Measurements from ENCODE around the gene FGF19. TPM values are rescaled to one million over a fixed set of nuclear protein-coding genes. Genes with fewer than 3 reads are reported as not detected.

The FGF19 gene
- total and polyA plus RNA-seq, 2 donors (not counting 1 experiment from before 2014, with no cell fraction given) = not detected

DNA sequence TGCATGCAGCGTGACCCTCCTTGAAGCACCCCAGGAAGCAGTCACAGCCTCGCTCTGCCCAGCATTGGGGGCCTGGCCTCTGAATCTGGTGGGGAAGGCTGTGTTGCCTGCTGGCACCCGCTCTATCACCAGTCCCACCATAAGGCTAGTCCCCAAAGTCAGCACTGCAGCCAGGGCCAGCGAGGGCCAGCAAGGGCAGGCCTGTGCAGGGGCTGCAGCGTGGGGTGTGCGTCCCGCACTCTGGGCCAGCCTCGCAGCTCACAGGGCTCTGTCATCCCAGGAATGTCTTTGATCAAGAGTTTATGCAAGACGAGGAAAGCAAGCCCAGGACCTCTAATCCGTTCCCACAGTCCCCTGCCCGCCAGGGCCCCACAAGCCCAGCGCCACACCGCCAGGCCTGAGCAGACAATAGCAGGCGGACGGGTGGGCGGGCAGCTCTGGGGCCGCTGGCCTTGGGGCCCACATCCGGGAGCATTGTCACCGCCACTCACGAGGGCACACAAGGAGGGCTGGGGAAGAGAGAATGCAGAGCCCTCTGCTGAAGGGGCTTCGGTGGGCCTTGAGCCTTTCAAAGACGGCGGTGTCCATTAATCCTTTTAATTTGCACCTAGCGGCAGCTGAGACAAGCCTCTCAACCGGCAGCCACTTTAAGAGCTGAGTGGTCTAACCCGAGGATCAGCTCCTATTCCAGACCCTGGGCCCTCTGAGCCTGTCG, 45.8 kb downstream of the FGF19 start:
- no peaks in the 10 kb centered on the region for H3K79me2 ChIP-seq (ENCODE audit: control insufficient read depth, insufficient read depth, low read length)
- 88% methylated on average over 27 of the region's 27 CpGs for WGBS (ENCODE audit: insufficient coverage)
- H3K4me2 ChIP-seq (replicated peaks; ENCODE audit: low read depth, low read length, poor library complexity, severe bottlenecking) = no peak overlapping the region
- no peak overlapping the region for H2AFZ ChIP-seq (ENCODE audit: insufficient read depth, low read depth, low read length, poor library complexity, severe bottlenecking)
- ATAC-seq (ENCODE audit: low read depth) = no peak
- no peak for TF ChIP-seq EZH2 (IDR thresholded peaks at IDR 0.05; ENCODE audit: borderline replicate concordance, insufficient read depth, low read depth, low read length, poor library complexity, severe bottlenecking)
- TF ChIP-seq, protein P1, sequence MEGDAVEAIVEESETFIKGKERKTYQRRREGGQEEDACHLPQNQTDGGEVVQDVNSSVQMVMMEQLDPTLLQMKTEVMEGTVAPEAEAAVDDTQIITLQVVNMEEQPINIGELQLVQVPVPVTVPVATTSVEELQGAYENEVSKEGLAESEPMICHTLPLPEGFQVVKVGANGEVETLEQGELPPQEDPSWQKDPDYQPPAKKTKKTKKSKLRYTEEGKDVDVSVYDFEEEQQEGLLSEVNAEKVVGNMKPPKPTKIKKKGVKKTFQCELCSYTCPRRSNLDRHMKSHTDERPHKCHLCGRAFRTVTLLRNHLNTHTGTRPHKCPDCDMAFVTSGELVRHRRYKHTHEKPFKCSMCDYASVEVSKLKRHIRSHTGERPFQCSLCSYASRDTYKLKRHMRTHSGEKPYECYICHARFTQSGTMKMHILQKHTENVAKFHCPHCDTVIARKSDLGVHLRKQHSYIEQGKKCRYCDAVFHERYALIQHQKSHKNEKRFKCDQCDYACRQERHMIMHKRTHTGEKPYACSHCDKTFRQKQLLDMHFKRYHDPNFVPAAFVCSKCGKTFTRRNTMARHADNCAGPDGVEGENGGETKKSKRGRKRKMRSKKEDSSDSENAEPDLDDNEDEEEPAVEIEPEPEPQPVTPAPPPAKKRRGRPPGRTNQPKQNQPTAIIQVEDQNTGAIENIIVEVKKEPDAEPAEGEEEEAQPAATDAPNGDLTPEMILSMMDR (IDR thresholded peaks at IDR 0.05) = no peak
- H3K9ac ChIP-seq (ENCODE audit: low read length) = no peak overlapping the region
- H3K4me3 ChIP-seq (ENCODE audit: control extremely low read depth in 1 of 5, extremely low read depth in 1 of 5, insufficient read depth in 1 of 5, low read depth in 2 of 5, low read length in 4 of 5) = no peak overlapping the region
- CTCF ChIA-PET = interaction anchor here (2.0 kb wide), 1 partner anchor 11 kb away, joined by 13 read pairs; no protein-coding TSS in a partner anchor
- no peaks in the 10 kb centered on the region for H4K20me1 ChIP-seq (ENCODE audit: control insufficient read depth, insufficient read depth, low read length, poor library complexity, severe bottlenecking)
- H3K27me3 ChIP-seq (replicated peaks in 1 of 4; ENCODE audit: control extremely low read depth in 1 of 4, control insufficient read depth in 3 of 4, insufficient read depth in 4 of 4, low read length in 3 of 4) = no peaks in the 10 kb centered on the region
- no peak overlapping the region for H3K4me3 Mint-ChIP-seq
- H3K4me1 Mint-ChIP-seq = no peaks in the 10 kb centered on the region
- no peak overlapping the region for H3K27ac Mint-ChIP-seq
- POLR2A ChIA-PET = no interaction called here
- H3K27ac ChIP-seq (ENCODE audit: low read length in 2 of 2) = no peak overlapping the region
- H3K27me3 Mint-ChIP-seq = no peaks in the 10 kb centered on the region
- no peak for DNase-seq
- H3K9me3 Mint-ChIP-seq (ENCODE audit: insufficient read depth) = no peaks in the 10 kb centered on the region
- peaks cover 0 to 1% of the 10 kb centered on the region in 2 experiments for H3K36me3 ChIP-seq (replicated peaks in 1 of 2; ENCODE audit: control extremely low read depth in 1 of 2, control insufficient read depth in 1 of 2, extremely low read depth in 1 of 2, insufficient read depth in 2 of 2, low read length in 1 of 2)
- H3K4me1 ChIP-seq (ENCODE audit: control insufficient read depth in 2 of 2, insufficient read depth in 2 of 2, low read length in 2 of 2) = no peaks in the 10 kb centered on the region
- intact Hi-C loops (cut with micrococcal nuclease) = no loop called here
- no peaks in the 10 kb centered on the region for H3K9me3 ChIP-seq (ENCODE audit: control extremely low read depth in 1 of 3, control insufficient read depth in 2 of 3, insufficient read depth in 1 of 3, low read length in 2 of 3)

DNA sequence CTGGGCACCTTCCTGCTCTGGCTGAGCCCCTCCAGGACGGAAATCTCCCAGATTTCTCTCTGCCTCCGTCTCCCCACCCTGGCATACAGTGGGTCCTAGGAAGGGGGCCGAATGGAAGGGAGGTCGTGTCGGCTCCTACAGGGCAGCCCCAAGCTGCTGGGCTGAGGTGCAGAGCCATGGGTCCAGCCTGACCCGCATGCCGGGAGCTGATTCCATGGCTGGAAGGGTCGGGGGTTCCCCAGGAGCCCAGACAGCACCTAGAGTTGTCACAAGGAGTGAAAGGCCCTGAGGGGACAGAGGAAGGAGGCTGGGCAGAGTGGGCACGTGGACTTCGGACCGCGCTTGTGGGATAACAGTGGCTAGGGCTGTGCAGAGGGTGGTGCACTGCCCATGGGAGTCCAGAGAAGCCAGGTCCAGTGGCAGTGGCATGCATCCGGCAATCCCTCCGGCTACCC, 46.3 kb downstream of the FGF19 start:
- Mint-ChIP-seq H3K4me3 (no peak overlapping the region), H3K4me1 (no peaks in the 10 kb centered on the region), H3K27ac (no peak overlapping the region), H3K9me3 (ENCODE audit: insufficient read depth) (no peaks in the 10 kb centered on the region), H3K27me3 (no peaks in the 10 kb centered on the region)
- Histone ChIP-seq H3K9ac (ENCODE audit: low read length) (no peak overlapping the region), H3K4me1 (ENCODE audit: control insufficient read depth in 2 of 2, insufficient read depth in 2 of 2, low read length in 2 of 2) (no peaks in the 10 kb centered on the region), H3K9me3 (ENCODE audit: control extremely low read depth in 1 of 3, control insufficient read depth in 2 of 3, insufficient read depth in 1 of 3, low read length in 2 of 3) (no peaks in the 10 kb centered on the region), H3K4me3 (ENCODE audit: control extremely low read depth in 1 of 5, extremely low read depth in 1 of 5, insufficient read depth in 1 of 5, low read depth in 2 of 5, low read length in 4 of 5) (no peak overlapping the region), H3K27ac (ENCODE audit: low read length in 2 of 2) (no peak overlapping the region), H3K27me3 (replicated peaks in 1 of 4; ENCODE audit: control extremely low read depth in 1 of 4, control insufficient read depth in 3 of 4, insufficient read depth in 4 of 4, low read length in 3 of 4) (no peaks in the 10 kb centered on the region), H2AFZ (ENCODE audit: insufficient read depth, low read depth, low read length, poor library complexity, severe bottlenecking) (no peak overlapping the region), H4K20me1 (ENCODE audit: control insufficient read depth, insufficient read depth, low read length, poor library complexity, severe bottlenecking) (no peaks in the 10 kb centered on the region), H3K4me2 (replicated peaks; ENCODE audit: low read depth, low read length, poor library complexity, severe bottlenecking) (no peak overlapping the region), H3K36me3 (replicated peaks in 1 of 2; ENCODE audit: control extremely low read depth in 1 of 2, control insufficient read depth in 1 of 2, extremely low read depth in 1 of 2, insufficient read depth in 2 of 2, low read length in 1 of 2) (no peaks in the 10 kb centered on the region), H3K79me2 (ENCODE audit: control insufficient read depth, insufficient read depth, low read length) (no peaks in the 10 kb centered on the region)
- POLR2A ChIA-PET = no interaction called here
- CTCF ChIA-PET = no interaction called here
- TF ChIP-seq, protein P1 (IDR thresholded peaks at IDR 0.05) = no peak
- no peak for TF ChIP-seq EZH2 (IDR thresholded peaks at IDR 0.05; ENCODE audit: borderline replicate concordance, insufficient read depth, low read depth, low read length, poor library complexity, severe bottlenecking)
- DNase-seq (no peak), ATAC-seq (ENCODE audit: low read depth) (no peak)
- WGBS (ENCODE audit: insufficient coverage) = 91% methylated on average over 14 of the region's 14 CpGs
- intact Hi-C loops (cut with micrococcal nuclease) = no loop called here
